OCI-LY1 (cell line): ENCODE data around the gene LHFPL2.

ENCODE experiments used
- H2AFZ ChIP-seq: fragments of 200-600 bp; sonication (generic), shearing (Covaris generic); 2 replicates; pipeline ENCODE4 v1.6.0; 2014; ENCODE audit warnings: antibody characterized with exemption, mild to moderate bottlenecking, low read length
- H3F3A ChIP-seq: fragments of 200-600 bp; sonication (generic), shearing (Covaris generic); 2 replicates; pipeline ENCODE4 v1.6.0; 2014; ENCODE audit warnings: mild to moderate bottlenecking, antibody characterized with exemption, low read length, moderate library complexity; ENCODE audit not compliant: insufficient read depth
- H3K27ac ChIP-seq: fragments of 200-600 bp; sonication (generic); 2 replicates; pipeline ENCODE4 v1.5.1; 2014; ENCODE audit warnings: low read length, mixed run types, mild to moderate bottlenecking, low read depth; ENCODE audit not compliant: poor library complexity, severe bottlenecking
- H3K27me3 ChIP-seq: fragments of 200-600 bp; sonication (generic); 2 replicates; pipeline ENCODE4 v1.6.0; 2014; ENCODE audit warnings: antibody characterized with exemption, mild to moderate bottlenecking, low read length, moderate library complexity; ENCODE audit not compliant: insufficient read depth
- H3K36me3 ChIP-seq: fragments of 200-600 bp; sonication (generic); 2 replicates; pipeline ENCODE4 v1.6.1; 2014; ENCODE audit warnings: mild to moderate bottlenecking, antibody characterized with exemption, low read length, moderate library complexity, mixed read lengths; ENCODE audit not compliant: insufficient read depth
- H3K4me1 ChIP-seq: fragments of 200-600 bp; sonication (generic); 2 replicates; pipeline ENCODE4 v1.5.1; 2014; ENCODE audit warnings: mild to moderate bottlenecking, low read length, moderate library complexity; ENCODE audit not compliant: insufficient read depth, severe bottlenecking
- H3K4me2 ChIP-seq: fragments of 200-600 bp; sonication (generic), shearing (Covaris generic); 2 replicates; pipeline ENCODE4 v1.6.1; 2014; ENCODE audit warnings: low read length
- H3K4me3 ChIP-seq: fragments of 200-600 bp; sonication (generic); 2 replicates; pipeline ENCODE4 v1.5.1; 2014; ENCODE audit warnings: low read length, low read depth, mild to moderate bottlenecking, mixed read lengths; ENCODE audit not compliant: poor library complexity, severe bottlenecking
- H3K79me2 ChIP-seq: fragments of 200-600 bp; shearing (Covaris generic); 2 replicates; pipeline ENCODE4 v1.6.1; 2016; ENCODE audit warnings: mixed run types, low read length, mixed read lengths; ENCODE audit not compliant: insufficient read depth
- H3K9ac ChIP-seq: fragments of 200-600 bp; sonication (generic), shearing (Covaris generic); 2 replicates; pipeline ENCODE4 v1.6.1; 2014; ENCODE audit warnings: mild to moderate bottlenecking, low read length, mixed read lengths
- H3K9me2 ChIP-seq: fragments of 200-600 bp; sonication (generic), shearing (Covaris generic); 2 replicates; pipeline ENCODE4 v1.6.1; 2014; ENCODE audit warnings: low read depth, mild to moderate bottlenecking, low read length, mixed read lengths
- H3K9me3 ChIP-seq: fragments of 200-600 bp; shearing (Covaris generic); 2 replicates; pipeline ENCODE4 v1.6.1; 2014; ENCODE audit warnings: low read length, mixed read lengths
- H4K20me1 ChIP-seq: fragments of 200-600 bp; sonication (generic), shearing (Covaris generic); 2 replicates; pipeline ENCODE4 v1.6.0; 2016; ENCODE audit warnings: mild to moderate bottlenecking, low read length; ENCODE audit not compliant: insufficient read depth
- CTCF ChIP-seq: fragments of 200-600 bp; sonication (generic), shearing (Covaris generic); IDR thresholded peaks from 2 replicates; pipeline ENCODE4 v1.5.1; 2017; ENCODE audit warnings: mild to moderate bottlenecking, antibody characterized with exemption, low read length, moderate library complexity, mixed read lengths
- EZH2 ChIP-seq: fragments of 200-600 bp; sonication (generic), shearing (Covaris generic); IDR thresholded peaks from 2 replicates; pipeline ENCODE4 v1.8.0; 2017; ENCODE audit warnings: borderline replicate concordance, mixed run types, mild to moderate bottlenecking, antibody characterized with exemption, low read length, moderate library complexity, mixed read lengths

Gene LHFPL2

GRCh38 chr5:78519198-78519941 lies 129.2 kb downstream of the LHFPL2 start:
- Histone ChIP-seq H3K27me3 (no peaks in the 10 kb centered on the region), H3K4me3 (no peak overlapping the region), H4K20me1 (no peaks in the 10 kb centered on the region), H2AFZ (no peak overlapping the region), H3K36me3 (peaks cover 9% of the 10 kb centered on the region; the same call in 1 of the 2 replicates), H3K79me2 (no peaks in the 10 kb centered on the region), H3K9ac (no peak overlapping the region), H3K9me3 (no peaks in the 10 kb centered on the region), H3K4me2 (no peak overlapping the region), H3F3A (no peaks in the 10 kb centered on the region), H3K4me1 (no peaks in the 10 kb centered on the region), H3K9me2 (no peaks in the 10 kb centered on the region), H3K27ac (no peak overlapping the region)
- no peak for TF ChIP-seq EZH2
- TF ChIP-seq CTCF = no peak

GRCh38 chr5:78518365-78519197 lies 130.0 kb downstream of the LHFPL2 start:
- Histone ChIP-seq H3K27me3 (no peaks in the 10 kb centered on the region), H3K9ac (no peak overlapping the region), H4K20me1 (no peaks in the 10 kb centered on the region), H3K36me3 (peaks cover 13% of the 10 kb centered on the region; the same call in 1 of the 2 replicates), H3K27ac (no peak overlapping the region), H3K9me2 (no peaks in the 10 kb centered on the region), H3K4me2 (no peak overlapping the region), H3K4me1 (no peaks in the 10 kb centered on the region), H3K9me3 (no peaks in the 10 kb centered on the region), H3F3A (no peaks in the 10 kb centered on the region), H2AFZ (no peak overlapping the region), H3K79me2 (no peaks in the 10 kb centered on the region), H3K4me3 (no peak overlapping the region)
- TF ChIP-seq EZH2 (no peak), CTCF (no peak)

- Histone ChIP-seq H2AFZ (no peak overlapping the region), H3K4me3 (no peak overlapping the region), H3K9me2 (no peaks in the 10 kb centered on the region), H3K27ac (no peak overlapping the region), H3K27me3 (no peaks in the 10 kb centered on the region), H3K36me3 (peaks cover 18% of the 10 kb centered on the region; the same call in 1 of the 2 replicates), H3K79me2 (no peaks in the 10 kb centered on the region), H3K4me1 (peaks cover 25% of the 10 kb centered on the region), H3K9ac (no peak overlapping the region), H3F3A (no peaks in the 10 kb centered on the region), H3K4me2 (no peak overlapping the region), H3K9me3 (no peaks in the 10 kb centered on the region), H4K20me1 (no peaks in the 10 kb centered on the region)
- TF ChIP-seq EZH2 (no peak), CTCF (no peak)
Measured at GRCh38 chr5:78515670-78516069, 132.9 kb downstream of the LHFPL2 start.
